22Rv1 (cell line): ENCODE results near the gene ILK.

Experiments used
- H3K27ac ChIP-seq: fragments of 450-650 bp; 2 replicates; pipeline ENCODE4 v1.5.1; 2017
- ZFX ChIP-seq: fragments of 450-650 bp; IDR thresholded peaks from 2 replicates; pipeline ENCODE4 v1.6.1; 2017; ENCODE audit warnings: antibody characterized with exemption, borderline replicate concordance
- TF ChIP-seq, protein P1 (sequence below): fragments of 450-650 bp; IDR thresholded peaks from 2 replicates; pipeline ENCODE4 v1.5.1; 2017; ENCODE audit warnings: mild to moderate bottlenecking

ILK gene

DNA sequence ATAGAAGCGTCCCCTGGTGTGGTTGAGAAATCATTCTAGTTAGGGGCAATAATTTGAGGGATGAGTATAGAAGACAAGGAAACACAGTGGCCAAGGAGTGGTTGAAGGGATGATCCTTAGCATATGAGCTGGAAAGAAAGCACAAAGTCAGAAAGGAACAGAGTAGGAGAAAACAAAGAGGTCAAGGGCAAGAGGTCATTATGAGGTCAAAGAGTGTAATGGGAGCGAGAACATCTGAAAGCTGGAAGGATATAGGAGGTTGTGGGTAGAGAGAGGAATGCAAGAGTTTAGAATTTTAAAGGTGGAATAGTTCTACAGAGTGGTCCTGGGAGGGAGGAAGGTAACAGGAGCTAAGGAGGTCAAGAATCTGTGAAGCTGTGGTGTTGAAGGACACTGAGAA lies 50.1 kb downstream of the ILK start:
- H3K27ac ChIP-seq, result no peak overlapping the region
- TF ChIP-seq, protein P1, sequence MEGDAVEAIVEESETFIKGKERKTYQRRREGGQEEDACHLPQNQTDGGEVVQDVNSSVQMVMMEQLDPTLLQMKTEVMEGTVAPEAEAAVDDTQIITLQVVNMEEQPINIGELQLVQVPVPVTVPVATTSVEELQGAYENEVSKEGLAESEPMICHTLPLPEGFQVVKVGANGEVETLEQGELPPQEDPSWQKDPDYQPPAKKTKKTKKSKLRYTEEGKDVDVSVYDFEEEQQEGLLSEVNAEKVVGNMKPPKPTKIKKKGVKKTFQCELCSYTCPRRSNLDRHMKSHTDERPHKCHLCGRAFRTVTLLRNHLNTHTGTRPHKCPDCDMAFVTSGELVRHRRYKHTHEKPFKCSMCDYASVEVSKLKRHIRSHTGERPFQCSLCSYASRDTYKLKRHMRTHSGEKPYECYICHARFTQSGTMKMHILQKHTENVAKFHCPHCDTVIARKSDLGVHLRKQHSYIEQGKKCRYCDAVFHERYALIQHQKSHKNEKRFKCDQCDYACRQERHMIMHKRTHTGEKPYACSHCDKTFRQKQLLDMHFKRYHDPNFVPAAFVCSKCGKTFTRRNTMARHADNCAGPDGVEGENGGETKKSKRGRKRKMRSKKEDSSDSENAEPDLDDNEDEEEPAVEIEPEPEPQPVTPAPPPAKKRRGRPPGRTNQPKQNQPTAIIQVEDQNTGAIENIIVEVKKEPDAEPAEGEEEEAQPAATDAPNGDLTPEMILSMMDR, result no peak
- TF ChIP-seq ZFX, result no peak

DNA sequence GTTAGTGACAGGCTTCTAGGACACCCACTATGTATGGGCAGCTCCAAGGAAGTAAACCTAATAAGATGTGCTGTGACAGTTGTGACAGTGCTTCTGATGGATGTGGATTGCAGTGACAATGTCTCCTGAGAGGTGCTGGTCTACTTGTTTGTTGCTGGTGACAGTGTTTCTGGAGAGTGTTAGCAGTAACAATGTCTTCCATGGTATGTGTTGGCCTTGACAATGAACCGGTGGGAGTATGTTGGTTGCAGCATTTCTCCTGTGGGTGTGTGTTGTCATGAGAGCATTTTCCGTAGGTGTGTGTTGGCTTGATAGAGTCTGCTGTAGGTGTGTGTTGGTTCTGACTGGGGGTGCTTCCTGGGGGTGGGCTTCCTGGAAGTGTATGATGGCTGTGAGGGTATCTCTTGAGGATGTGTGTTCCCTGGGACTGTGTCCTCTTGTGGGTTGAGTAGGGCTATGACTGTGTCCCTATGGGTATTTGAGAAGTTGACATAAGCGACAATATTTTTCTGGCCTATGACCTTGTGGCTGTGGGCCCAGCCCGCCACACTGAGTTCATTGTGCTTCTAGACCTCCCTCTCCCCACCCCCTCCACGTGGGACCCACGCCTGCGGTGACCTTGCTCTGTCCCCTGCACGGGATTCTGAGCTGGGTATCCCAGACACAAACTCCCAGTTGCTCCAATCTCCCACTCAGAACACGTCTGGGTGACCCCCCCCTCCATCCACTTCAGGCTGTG lies 50.9 kb downstream of the ILK start:
- no peak overlapping the region for H3K27ac ChIP-seq
- TF ChIP-seq ZFX, result no peak
- TF ChIP-seq, protein P1, result no peak

DNA sequence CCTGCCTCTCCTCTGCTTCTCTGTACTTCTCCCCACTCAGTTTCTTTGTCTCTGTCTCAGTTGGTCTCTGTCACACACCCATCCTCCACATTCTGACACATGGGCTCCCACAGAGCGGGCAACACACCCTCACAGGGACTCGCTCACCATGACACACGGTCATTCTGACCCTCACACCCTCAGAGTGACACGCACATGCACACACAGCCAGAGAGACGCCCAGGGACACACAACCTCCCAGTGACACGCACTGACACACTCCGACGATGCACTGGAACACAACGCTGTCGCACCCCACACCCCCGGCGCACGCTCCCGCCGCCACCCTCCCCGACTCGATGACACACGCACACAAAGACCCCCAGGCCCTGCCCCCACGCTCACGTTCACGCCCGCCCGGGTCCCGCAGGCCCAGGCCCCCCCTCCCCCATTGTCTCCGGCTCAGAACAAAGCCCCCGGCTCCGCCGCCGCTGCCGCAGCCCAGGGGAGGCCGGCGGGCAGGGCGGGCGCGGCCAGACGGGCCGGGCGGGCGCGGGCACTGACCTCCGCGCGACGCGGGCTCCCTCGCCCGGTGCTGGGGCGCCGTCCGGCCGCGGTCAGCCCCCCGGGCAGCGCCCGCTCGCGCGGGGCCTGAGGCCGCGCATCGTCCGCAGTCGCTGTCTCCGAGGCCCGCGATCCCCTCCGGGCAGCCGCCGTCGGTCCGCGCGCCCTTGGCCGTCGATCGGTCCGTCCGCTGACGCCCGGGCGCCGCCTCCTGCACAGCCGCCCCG lies 51.6 kb downstream of the ILK start:
- H3K27ac ChIP-seq, result no peak overlapping the region
- TF ChIP-seq ZFX, result no peak
- TF ChIP-seq, protein P1, result no peak

DNA sequence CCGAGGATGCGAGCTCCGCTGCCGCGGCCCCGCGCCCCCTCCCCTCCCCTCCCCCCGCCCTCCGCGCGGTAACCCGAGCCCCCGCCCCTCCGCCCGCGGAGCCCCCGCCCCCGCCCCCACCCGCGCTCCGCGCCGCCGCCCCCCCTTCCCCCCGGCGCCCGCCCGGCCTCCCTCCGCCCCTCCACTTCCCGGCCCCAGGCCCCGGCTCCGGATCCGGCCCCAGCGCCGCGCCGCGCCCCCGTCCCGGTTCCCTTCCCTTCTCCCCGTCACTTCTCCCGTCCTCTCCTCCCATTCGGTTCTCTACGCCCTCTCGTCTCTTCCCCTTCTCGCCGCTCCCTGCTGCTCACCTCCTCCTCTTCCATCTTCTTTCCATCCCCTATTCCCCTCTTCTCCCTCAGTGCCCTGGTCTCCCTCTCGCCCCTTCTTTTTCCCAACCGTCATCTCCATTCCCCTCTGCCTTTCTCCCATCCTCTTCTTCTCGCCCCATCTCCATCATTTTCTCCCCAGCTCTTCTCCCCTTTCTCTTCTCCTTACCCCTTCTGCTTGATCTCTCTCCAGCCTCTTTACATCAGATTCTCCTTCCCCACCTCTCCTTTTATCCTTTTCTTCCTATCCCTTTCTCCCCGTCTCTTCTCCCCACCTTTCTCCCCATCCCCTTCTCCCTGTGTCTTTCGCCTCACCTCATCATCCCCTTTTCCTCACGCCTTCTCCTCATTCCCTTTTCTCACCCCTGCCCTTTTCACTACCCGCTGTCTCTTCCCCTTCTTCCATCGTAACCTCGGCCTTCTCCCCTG lies 52.4 kb downstream of the ILK start, which contains the start of gene DCHS1:
Gene DCHS1, minus strand, starts transcription at position 20 of the 794 bp plus-strand sequence. CDS start 14,196 bp downstream, outside the sequence.
- H3K27ac ChIP-seq, result no peak within 1 kb of the TSS
- no peak for TF ChIP-seq ZFX
- TF ChIP-seq, protein P1, result no peak

DNA sequence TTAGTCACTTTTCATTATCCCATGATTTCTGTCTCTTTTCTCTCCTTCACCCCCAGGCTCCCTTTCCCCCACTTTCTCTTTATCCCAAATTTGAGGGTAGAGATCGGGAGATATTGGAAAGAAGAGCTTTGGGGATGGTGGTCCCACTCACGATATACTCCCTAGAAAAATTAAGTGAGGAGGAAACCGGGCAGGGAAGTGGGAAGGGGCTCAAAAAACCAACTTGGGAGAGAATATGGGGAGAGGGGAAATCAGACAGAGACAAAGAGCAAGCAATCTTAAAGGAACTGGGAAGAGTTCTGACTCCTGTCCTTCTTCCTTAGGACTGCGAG lies 53.0 kb downstream of the ILK start:
- H3K27ac ChIP-seq, result no peak overlapping the region
- TF ChIP-seq ZFX, result no peak
- TF ChIP-seq, protein P1, result no peak

DNA sequence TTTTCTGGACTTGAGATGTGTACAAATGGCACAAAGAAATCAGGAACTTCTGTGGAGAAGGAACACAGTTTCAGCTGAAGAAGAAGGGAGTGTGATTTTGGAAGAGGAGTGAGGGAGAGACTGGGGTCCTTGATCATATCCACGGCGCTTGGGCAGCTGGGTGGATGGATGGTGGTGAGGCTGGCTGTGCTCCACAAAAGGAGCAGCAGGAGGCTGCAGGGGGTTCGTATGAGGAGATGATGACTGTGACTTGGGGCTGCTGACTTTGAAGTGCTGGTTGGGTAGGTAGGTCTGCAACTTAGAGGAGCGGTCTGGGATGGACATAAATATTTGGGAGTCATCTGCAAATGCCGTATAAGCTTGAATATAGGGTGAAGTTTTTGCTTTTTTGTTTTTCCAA lies 53.4 kb downstream of the ILK start:
- no peak overlapping the region for H3K27ac ChIP-seq
- TF ChIP-seq ZFX, result no peak
- TF ChIP-seq, protein P1, result no peak
